Astrocyte (in vitro differentiated cells and primary cell): ENCODE results near the gene SUSD2.

Experiments
- CTCF ChIP-seq: IDR thresholded peaks from 2 replicates; pipeline ENCODE4 v1.5.1; 2011; ENCODE audit warnings: low read depth, mild to moderate bottlenecking, inconsistent platforms, low read length, moderate library complexity; ENCODE audit not compliant: insufficient read depth
- EZH2 ChIP-seq: IDR thresholded peaks from 2 replicates; pipeline ENCODE4 v1.6.1; 2012; ENCODE audit warnings: mild to moderate bottlenecking, low read length, inconsistent platforms; ENCODE audit not compliant: insufficient read depth

- TF ChIP-seq CTCF (no peak), EZH2 (no peak)
These were observed 4.2 kb upstream of the SUSD2 start for GRCh38 chr22:24177045-24177444.
